Stimulated activated naive CD4-positive, alpha-beta T cell treated with Interleukin-2 at 50 U/mL for 16 hours (primary cell): ENCODE data around the gene GRIN1.

Experiments
- DNase-seq: peaks from one replicate; lab custom pipeline; 2025; lab: John Stamatoyannopoulos, UW

GRIN1 gene

GRCh38 chr9:137138722-137139467, at the start of gene GRIN1:
GRIN1 (plus strand) TSS chr9:137139154; CDS start chr9:137139487, 333 bp downstream.
- no peak for DNase-seq

GRCh38 chr9:137089232-137089947, 49.6 kb upstream of the GRIN1 start:
- no peak for DNase-seq

GRCh38 chr9:137095664-137096517, 43.1 kb upstream of the GRIN1 start:
- peak; percentile 87 for DNase-seq

DNA sequence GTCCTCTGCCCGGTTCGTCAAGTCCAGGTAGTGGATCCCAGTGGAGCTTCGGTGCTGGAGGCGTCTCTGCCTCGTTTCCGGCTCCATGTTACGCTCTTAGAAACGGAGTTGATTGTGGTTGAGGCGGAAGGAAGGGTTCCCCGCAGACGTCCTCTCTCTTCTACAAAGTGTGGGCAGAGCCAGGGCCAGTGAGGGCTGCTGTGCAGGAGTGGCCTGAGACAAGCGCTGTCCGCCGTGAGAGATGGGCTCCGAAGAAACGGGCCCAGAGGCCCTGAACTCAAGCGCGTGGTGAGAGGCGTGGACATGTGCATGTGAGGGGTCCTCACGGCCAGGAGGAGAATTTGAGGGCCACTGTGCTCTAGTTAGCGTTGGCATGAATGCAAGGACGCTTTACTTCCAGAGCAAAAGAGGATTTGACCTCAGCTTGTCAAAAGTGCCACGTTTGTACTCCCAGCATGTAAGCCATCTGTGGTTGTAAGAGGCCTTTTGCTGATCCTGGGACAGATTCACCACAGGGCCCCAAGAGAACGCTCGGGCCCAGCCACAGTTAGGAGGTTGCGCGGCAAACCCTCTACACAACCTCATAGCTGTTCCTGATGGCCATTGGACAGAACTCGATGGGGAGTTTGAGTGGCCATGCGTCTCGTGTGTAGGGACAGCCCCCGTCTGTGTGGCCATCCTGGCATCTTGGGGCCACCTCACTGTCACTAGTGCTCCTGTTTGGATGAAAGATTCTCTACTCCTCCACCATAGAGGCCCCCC, 42.0 kb upstream of the GRIN1 start:
- no peak for DNase-seq

DNA sequence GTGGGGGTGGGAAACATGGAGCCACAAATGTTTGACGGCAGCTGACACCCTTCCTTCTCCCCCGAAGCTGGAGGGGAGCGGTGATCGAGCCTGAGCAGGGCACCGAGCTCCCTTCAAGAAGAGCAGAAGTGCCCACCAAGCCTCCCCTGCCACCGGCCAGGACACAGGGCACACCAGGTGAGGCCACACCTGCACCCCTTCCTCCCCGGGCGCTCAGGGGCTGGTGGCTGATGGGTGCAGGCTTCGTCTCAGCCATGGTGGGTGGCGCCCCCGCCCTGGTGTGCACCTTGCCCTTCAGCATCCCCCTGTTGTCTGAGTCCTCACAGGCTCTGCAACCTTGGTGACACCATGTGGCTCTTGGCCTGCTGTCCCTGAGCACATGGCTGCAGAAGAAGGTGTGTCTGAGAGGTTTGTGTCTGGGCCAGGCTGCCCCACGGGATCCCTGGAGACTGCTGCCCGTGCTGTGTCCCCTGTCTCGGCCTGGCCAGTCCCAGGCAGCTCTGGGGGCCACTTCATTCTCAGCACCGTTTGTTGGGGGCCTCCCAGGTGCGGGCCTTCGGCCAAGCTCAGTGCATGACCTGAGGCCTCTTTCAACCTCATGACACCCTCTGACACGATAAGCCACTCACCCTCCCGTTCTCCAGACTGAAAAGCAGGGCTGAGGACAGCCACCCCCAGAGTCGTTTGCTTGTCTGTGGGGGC, 41.0 kb upstream of the GRIN1 start:
- DNase-seq: no peak

- DNase-seq: no peak
These were observed 39.7 kb upstream of the GRIN1 start for GRCh38 chr9:137099231-137099630.

GRCh38 chr9:137103206-137103999, 35.6 kb upstream of the GRIN1 start:
- DNase-seq: no peak

GRCh38 chr9:137105814-137106661, 32.9 kb upstream of the GRIN1 start:
- no peak for DNase-seq

DNA sequence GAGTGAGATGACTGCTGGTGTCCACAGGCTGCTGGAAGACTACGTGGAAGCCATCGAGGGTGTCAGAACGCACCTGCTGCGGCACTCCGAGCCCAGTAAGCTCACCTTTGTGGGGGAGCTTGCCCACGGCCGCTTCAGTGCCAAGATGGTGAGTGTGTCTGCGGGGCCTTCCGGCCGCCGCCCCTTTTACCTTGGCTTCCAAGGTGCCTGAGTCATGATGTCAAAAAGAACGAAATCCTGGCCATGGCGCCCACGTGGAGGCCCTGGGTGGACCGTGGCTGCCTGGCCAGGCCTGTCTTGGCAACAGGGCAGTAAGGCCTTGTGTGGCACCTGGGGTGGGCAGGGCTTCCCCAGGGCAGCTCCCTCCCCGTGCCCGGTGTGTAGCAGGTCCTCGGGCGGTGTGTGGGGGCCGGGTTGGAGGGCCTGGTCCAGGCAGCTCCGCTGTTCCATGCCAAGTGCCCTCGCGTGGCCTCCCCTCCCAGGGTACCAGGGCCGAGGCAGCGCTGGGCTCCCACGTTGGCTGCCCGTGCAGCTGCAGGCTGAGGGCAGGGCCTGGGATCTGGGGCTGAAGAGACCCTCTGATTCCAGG, 32.2 kb upstream of the GRIN1 start:
- no peak for DNase-seq

GRCh38 chr9:137107312-137107921, 31.5 kb upstream of the GRIN1 start:
- no peak for DNase-seq

GRCh38 chr9:137107982-137108381, 31.0 kb upstream of the GRIN1 start:
- DNase-seq: no peak

- DNase-seq: no peak
These were observed 30.2 kb upstream of the GRIN1 start for GRCh38 chr9:137108608-137109249.

GRCh38 chr9:137109250-137110146, 29.5 kb upstream of the GRIN1 start:
- DNase-seq: no peak

DNA sequence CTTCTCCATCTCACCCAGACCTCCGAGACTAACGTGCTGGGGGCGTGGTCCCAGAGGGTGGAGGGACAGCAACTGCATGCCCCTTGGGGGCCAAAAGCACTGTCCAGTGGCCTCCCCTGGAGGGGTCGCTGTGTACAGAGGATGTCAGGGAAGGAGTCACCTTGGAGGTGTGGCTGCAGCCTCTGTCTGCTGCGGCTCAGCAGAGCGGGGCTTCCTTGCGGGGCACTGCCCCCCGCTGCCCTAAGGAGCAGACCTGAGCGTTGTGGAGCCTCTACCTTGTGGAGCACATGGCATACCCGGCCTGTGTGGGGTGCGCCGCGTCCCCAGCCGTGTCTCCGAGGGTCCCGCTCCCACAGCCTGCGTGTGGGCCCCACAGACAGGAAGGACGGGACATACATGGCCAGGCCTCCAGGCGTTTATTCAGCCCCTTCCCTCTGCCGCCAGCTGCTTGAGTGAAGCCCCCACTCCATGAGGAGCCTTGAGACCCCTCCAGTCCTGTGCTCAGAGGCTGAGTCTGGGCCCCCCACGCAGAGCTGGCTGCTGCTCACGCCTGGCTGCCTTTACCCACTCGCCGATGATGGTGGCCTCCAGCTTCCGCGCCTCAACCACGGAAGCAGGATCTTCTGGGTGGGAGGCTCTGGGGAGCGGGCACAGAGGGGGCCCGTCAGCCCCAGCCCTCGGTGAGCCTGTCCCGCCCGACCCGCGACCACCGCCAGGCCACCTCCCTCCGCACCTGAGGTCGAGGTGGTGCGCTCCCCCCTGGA, 28.6 kb upstream of the GRIN1 start:
- no peak for DNase-seq

- no peak for DNase-seq
These were observed 27.8 kb upstream of the GRIN1 start for GRCh38 chr9:137110911-137111787.
